Adrenal gland (tissue), 5 donors: ENCODE measurements around the gene ROR1.

Experiments used
- CTCF ChIP-seq, 6 experiments: fragments of 450-650 bp in 4 of 6; fragments of 200-600 bp in 2 of 6; sonication (generic) in 1 of 6; IDR thresholded peaks; 1 replicate in 5 of 6; 2 replicates in 1 of 6; pipeline versions ENCODE4 v1.5.1 to v1.8.0; 2016 to 2021; ENCODE audit warnings: antibody characterized with exemption in 6 of 6, mild to moderate bottlenecking in 2 of 6, moderate library complexity in 1 of 6
- POLR2A ChIP-seq, 2 donors: fragments of 450-650 bp; IDR thresholded peaks; one replicate each; pipeline ENCODE4 v1.6.1; 2017; ENCODE audit warnings: antibody characterized with exemption in 2 of 2, mild to moderate bottlenecking in 2 of 2, moderate library complexity in 1 of 2
- donor health status: DM: no; HTN: no; CAD: no.

GRCh38 chr1:63892632-63893395, 119.0 kb downstream of the ROR1 start:
- TF ChIP-seq POLR2A (IDR thresholded peaks at IDR 0.05) (no peak), CTCF (IDR thresholded peaks at IDR 0.05) (no peak)
